Measurements from ENCODE around the gene ENG. TPM values are rescaled to one million over a fixed set of nuclear protein-coding genes. Genes with fewer than 3 reads are reported as not detected.
A peak's percentile ranks its signal among the peaks of the same experiment; 100 is the strongest.

Gene ENG
- total RNA-seq, 1 donor from 2014 or later = 94.3 TPM

GRCh38 chr9:127814619-127815511 is 39.6 kb downstream of the ENG start:
- DNase-seq (ENCODE audit: low spot score) = no peak

- no peak for DNase-seq (ENCODE audit: low spot score)
Measured at GRCh38 chr9:127813686-127814226, 40.7 kb downstream of the ENG start.

- DNase-seq (ENCODE audit: low spot score) = no peak
Measured at GRCh38 chr9:127812936-127813675, 41.4 kb downstream of the ENG start.

GRCh38 chr9:127812011-127812410 is 42.4 kb downstream of the ENG start:
- no peak for DNase-seq (ENCODE audit: low spot score)

- no peak for DNase-seq (ENCODE audit: low spot score)
Measured at GRCh38 chr9:127810378-127811187, 43.9 kb downstream of the ENG start.

GRCh38 chr9:127809540-127810377 is 44.7 kb downstream of the ENG start:
- DNase-seq (ENCODE audit: low spot score) = no peak

- DNase-seq (ENCODE audit: low spot score) = no peak
Measured at GRCh38 chr9:127809002-127809539, 45.4 kb downstream of the ENG start.

GRCh38 chr9:127808347-127809001 is 46.0 kb downstream of the ENG start:
- DNase-seq (ENCODE audit: low spot score) = no peak

- DNase-seq (ENCODE audit: low spot score) = no peak
Measured at GRCh38 chr9:127806871-127807270, 47.6 kb downstream of the ENG start.

GRCh38 chr9:127805620-127806019 is 48.8 kb downstream of the ENG start:
- DNase-seq (ENCODE audit: low spot score) = no peak

- DNase-seq (ENCODE audit: low spot score) = peak; percentile 51
Measured at GRCh38 chr9:127803507-127804352, 50.7 kb downstream of the ENG start.

- peak; percentile 82 for DNase-seq (ENCODE audit: low spot score)
Measured at GRCh38 chr9:127802576-127803443, 51.6 kb downstream of the ENG start, which contains the start of gene FPGS. Gene FPGS, plus strand, starts transcription at chr9:127802882. Its CDS starts 43 bp downstream, at chr9:127802925.

- DNase-seq (ENCODE audit: low spot score) = no peak
Measured at GRCh38 chr9:127801955-127802575, 52.4 kb downstream of the ENG start.

- no peak for DNase-seq (ENCODE audit: low spot score)
Measured at GRCh38 chr9:127796852-127797370, 57.5 kb downstream of the ENG start.

- DNase-seq (ENCODE audit: low spot score) = peak; percentile 56
Measured at GRCh38 chr9:127796225-127796813, 58.1 kb downstream of the ENG start.

GRCh38 chr9:127794001-127794791 is 60.3 kb downstream of the ENG start:
- DNase-seq (ENCODE audit: low spot score) = no peak

All from mucosa of gallbladder (tissue), 1 donor.